ENCODE results near the gene SETD1A.

The SETD1A gene

GRCh38 chr16:31022544-31023251 lies 65.1 kb downstream of the SETD1A start:
- TF ChIP-seq, protein P1, sequence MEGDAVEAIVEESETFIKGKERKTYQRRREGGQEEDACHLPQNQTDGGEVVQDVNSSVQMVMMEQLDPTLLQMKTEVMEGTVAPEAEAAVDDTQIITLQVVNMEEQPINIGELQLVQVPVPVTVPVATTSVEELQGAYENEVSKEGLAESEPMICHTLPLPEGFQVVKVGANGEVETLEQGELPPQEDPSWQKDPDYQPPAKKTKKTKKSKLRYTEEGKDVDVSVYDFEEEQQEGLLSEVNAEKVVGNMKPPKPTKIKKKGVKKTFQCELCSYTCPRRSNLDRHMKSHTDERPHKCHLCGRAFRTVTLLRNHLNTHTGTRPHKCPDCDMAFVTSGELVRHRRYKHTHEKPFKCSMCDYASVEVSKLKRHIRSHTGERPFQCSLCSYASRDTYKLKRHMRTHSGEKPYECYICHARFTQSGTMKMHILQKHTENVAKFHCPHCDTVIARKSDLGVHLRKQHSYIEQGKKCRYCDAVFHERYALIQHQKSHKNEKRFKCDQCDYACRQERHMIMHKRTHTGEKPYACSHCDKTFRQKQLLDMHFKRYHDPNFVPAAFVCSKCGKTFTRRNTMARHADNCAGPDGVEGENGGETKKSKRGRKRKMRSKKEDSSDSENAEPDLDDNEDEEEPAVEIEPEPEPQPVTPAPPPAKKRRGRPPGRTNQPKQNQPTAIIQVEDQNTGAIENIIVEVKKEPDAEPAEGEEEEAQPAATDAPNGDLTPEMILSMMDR (IDR thresholded peaks at IDR 0.05; ENCODE audit: low read depth, low read length, missing control alignments) = no peak
- no peak for DNase-seq (ENCODE audit: extremely low read depth, low read depth)
- H3K4me3 ChIP-seq (replicated peaks; ENCODE audit: low read depth, low read length) = no peak overlapping the region

DNA sequence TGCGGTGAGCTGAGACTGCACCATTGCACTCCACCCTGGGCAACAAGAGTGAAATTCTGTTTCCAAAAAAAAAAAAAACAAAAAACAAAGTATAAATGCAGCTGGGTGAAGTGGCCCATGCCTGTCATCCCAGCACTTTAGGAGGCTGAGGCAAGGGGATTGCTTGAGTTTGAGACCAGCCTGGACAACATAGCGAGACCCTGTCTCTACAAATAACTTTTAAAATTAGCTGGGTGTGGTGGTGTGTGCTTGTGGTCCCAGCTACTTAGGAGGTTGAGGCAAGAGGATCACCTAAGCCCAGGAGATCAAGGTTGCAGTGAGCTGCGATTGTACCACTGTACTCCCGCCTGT lies 65.7 kb downstream of the SETD1A start:
- H3K4me3 ChIP-seq (replicated peaks; ENCODE audit: low read depth, low read length) = no peak overlapping the region
- DNase-seq (ENCODE audit: extremely low read depth, low read depth) = no peak
- TF ChIP-seq, protein P1 (IDR thresholded peaks at IDR 0.05; ENCODE audit: low read depth, low read length, missing control alignments) = no peak

- TF ChIP-seq, protein P1 (IDR thresholded peaks at IDR 0.05; ENCODE audit: low read depth, low read length, missing control alignments) = no peak
- no peak overlapping the region for H3K4me3 ChIP-seq (replicated peaks; ENCODE audit: low read depth, low read length)
- DNase-seq (ENCODE audit: extremely low read depth, low read depth) = no peak
Measured at GRCh38 chr16:31023627-31024226, 66.2 kb downstream of the SETD1A start.

DNA sequence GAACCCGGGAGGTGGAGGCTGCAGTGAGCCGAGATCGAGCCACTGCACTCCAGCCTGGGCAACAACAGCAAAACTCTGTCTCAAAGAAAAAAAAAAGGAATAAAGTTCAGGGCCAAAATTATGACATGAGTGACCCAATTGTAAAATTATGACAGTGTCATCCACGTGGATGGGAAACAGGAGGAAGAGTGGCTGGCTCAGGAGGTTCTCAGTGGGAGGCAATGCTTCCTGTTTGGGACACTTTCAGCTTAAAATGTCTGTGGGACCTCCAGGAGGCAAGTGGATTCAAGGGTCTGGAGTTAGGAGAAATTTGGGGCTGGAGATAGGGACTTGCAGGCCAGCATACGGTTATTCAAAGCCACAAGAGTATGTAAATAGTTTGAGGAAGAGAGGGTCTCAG lies 67.8 kb downstream of the SETD1A start:
- DNase-seq (ENCODE audit: extremely low read depth, low read depth) = no peak
- TF ChIP-seq, protein P1 (IDR thresholded peaks at IDR 0.05; ENCODE audit: low read depth, low read length, missing control alignments) = no peak
- H3K4me3 ChIP-seq (replicated peaks; ENCODE audit: low read depth, low read length) = no peak overlapping the region

- DNase-seq (ENCODE audit: extremely low read depth, low read depth) = no peak
- H3K4me3 ChIP-seq (replicated peaks; ENCODE audit: low read depth, low read length) = no peak overlapping the region
- TF ChIP-seq, protein P1 (IDR thresholded peaks at IDR 0.05; ENCODE audit: low read depth, low read length, missing control alignments) = no peak
Measured at GRCh38 chr16:31029272-31029671, 71.7 kb downstream of the SETD1A start.

DNA sequence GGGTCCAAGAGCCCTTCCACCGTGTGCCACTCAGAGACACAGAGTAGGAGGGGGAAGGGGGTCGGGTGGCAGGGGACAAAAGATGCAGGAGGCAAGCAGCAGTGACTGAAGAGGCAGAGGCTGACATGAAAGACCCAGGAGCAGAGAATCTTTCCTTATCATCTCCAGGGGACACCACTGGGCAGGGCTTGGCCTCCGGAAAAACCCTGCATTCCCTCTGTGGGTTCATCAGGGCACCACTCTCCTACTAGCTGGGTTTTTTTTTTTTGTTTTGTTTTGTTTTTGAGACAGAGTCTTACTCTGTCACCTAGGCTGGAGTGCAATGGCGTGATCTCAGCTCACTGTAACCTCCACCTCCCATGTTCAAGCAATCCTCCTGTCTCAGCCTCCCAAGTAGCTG lies 73.7 kb downstream of the SETD1A start:
- H3K4me3 ChIP-seq (replicated peaks; ENCODE audit: low read depth, low read length) = no peak overlapping the region
- TF ChIP-seq, protein P1 (IDR thresholded peaks at IDR 0.05; ENCODE audit: low read depth, low read length, missing control alignments) = no peak
- no peak for DNase-seq (ENCODE audit: extremely low read depth, low read depth)

Measured in HFF-Myc (cell line).